GM12874 (cell line): ENCODE results near the gene RARRES1.

Experiments
- TF ChIP-seq, protein P1 (sequence below): IDR thresholded peaks from 2 replicates; pipeline ENCODE4 v1.5.1; 2011; ENCODE audit warnings: low read depth, mild to moderate bottlenecking, control low read depth, low read length, moderate library complexity; ENCODE audit not compliant: insufficient read depth

The RARRES1 gene

GRCh38 chr3:158739661-158740060 is 7.4 kb upstream of the RARRES1 start:
- TF ChIP-seq, protein P1, sequence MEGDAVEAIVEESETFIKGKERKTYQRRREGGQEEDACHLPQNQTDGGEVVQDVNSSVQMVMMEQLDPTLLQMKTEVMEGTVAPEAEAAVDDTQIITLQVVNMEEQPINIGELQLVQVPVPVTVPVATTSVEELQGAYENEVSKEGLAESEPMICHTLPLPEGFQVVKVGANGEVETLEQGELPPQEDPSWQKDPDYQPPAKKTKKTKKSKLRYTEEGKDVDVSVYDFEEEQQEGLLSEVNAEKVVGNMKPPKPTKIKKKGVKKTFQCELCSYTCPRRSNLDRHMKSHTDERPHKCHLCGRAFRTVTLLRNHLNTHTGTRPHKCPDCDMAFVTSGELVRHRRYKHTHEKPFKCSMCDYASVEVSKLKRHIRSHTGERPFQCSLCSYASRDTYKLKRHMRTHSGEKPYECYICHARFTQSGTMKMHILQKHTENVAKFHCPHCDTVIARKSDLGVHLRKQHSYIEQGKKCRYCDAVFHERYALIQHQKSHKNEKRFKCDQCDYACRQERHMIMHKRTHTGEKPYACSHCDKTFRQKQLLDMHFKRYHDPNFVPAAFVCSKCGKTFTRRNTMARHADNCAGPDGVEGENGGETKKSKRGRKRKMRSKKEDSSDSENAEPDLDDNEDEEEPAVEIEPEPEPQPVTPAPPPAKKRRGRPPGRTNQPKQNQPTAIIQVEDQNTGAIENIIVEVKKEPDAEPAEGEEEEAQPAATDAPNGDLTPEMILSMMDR, result no peak

DNA sequence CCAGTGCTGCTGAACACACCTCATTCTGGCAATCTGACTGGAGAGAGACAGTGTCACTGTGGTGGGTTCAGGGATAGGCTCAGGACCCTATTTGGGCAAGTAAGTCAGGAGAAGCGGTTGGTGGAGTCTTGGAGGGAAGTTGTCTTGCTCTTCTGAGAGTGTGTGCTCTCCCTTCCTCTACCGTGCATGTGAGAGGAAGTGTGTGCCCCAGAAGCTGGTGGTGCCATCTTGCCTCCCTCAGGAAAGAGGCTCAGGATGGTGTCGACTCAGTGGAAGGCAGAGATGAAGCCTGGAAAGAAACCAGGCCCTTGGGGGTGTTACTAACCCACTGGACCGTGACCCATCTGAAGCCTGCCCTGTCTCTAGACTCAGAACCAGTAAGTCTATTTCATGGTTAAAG is 6.8 kb upstream of the RARRES1 start:
- TF ChIP-seq, protein P1, result no peak

DNA sequence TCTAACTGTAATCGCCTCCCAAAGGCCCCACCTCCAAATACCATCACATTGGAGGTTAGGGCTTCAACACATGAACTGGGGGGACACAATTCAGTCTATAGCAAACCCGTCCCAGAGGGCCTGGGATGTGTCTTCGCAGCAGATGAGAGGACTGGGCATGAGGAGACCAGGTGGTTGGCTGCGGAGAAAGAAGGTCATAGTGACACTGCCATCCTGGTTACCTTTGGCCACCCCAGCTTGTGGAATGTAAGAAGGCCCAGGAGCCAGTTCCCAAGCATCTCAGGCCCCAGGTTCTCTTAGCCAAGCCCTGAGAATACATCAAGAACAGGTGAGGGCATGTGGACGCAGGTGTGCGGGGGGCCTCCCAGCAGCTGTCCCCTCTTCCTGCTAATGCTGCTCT is 6.4 kb upstream of the RARRES1 start:
- TF ChIP-seq, protein P1, result no peak

DNA sequence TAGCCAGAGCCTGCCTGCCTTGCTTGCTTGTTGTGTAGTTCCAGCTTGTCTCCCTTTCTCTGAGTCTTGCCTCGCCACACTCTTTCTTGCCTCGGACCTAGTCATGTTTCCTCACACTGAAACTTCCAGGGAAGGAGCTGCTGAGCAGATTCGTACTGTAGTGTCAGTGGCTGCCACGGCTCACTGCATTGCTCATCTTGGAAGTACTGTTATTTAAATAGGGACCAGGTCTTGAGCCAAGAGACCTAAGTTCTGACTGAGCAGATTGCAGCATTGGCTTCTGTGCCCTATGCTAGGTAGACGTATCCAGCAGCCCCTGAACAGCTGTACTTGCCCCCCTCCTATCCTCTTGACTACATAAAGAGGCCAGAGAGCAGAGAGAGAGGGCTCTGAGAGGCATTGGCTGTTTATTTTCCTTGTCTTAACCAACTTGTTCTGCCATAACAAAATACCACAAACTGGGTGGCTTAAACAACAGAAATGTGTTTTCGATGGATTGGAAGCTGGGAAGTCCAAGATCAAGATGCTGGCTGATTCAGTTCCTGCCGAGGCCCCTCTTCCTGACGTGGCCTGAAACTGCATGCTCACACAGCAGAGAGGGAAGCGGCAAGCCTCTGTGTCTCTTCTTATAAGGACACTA is 5.8 kb upstream of the RARRES1 start:
- TF ChIP-seq, protein P1, result no peak

DNA sequence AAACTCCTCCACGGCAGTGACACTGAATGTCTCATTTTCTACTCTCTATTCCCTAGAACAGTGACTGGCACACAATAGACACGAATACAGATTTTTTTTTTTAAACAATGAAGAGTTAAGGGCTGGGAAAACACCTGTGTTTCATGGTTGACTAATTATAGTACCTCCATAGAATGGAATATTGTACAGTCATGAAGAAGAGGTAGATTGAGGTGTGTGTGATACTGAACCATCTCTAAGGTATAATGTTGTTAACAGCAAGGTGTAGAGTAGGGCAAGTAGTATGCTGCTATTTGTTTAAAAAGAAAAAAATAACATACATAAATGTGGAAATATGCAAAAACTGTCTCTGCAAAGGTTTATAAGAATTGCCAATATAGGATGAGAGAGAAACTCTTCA is 5.2 kb upstream of the RARRES1 start:
- TF ChIP-seq, protein P1, result no peak

- TF ChIP-seq, protein P1, result no peak
These were observed 3.2 kb upstream of the RARRES1 start for GRCh38 chr3:158735296-158736033.

DNA sequence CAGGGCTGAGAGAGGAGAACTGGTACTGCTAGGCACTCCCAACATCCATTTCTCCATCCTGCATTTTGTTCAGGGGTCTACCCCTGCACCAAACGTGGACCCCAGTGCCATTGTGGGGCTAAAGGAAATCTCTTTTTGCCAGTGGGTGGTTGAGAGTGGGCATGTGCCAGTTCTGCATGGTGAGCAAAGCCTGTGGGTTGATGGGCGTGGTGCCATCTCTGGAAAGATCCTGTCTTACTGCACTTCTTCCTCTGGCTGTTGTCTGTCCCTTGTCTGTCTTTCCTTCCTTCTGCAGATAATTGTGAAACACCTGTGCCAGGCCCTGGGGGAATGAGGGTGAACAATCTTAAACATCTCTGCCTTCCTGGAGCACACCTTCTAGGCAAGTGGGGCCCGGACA is 1.4 kb upstream of the RARRES1 start:
- TF ChIP-seq, protein P1, result no peak
